K562 (cell line): Measurements from ENCODE around the gene CHTOP. TPM values are rescaled to one million over a fixed set of nuclear protein-coding genes. Genes with fewer than 3 reads are reported as not detected.

ENCODE experiments used
- ARNT ChIP-seq, 2 experiments: fragments of 450-650 bp; IDR thresholded peaks; 2 replicates each; pipeline ENCODE4 v1.6.1; 2016; ENCODE audit warnings: mild to moderate bottlenecking in 1 of 2
- CLOCK ChIP-seq: fragments of 250-450 bp; sonication (Bioruptor Pico); IDR thresholded peaks from 2 replicates; pipeline ENCODE4 v1.4.0; 2020; ENCODE audit warnings: mild to moderate bottlenecking, moderate library complexity, borderline replicate concordance
- CREB5 ChIP-seq: fragments of 250-450 bp; sonication (Bioruptor Pico); IDR thresholded peaks from 2 replicates; pipeline ENCODE4 v1.5.0; 2020; ENCODE audit warnings: mild to moderate bottlenecking
- FUS ChIP-seq: fragments of 200-400 bp; formaldehyde crosslinking; optimal IDR thresholded peaks from 2 replicates; pipeline ENCODE3; 2017; ENCODE audit warnings: low read depth, low read length
- KHSRP ChIP-seq: fragments of 450-650 bp; IDR thresholded peaks from 2 replicates; pipeline ENCODE4 v1.6.1; 2017
- MEF2A ChIP-seq: IDR thresholded peaks from 2 replicates; pipeline ENCODE4 v1.6.1; 2011; ENCODE audit warnings: low read depth, mild to moderate bottlenecking, low read length, moderate library complexity; ENCODE audit not compliant: control insufficient read depth
- SOX6 ChIP-seq: fragments of 450-650 bp; IDR thresholded peaks from 2 replicates; pipeline ENCODE4 v1.6.1; 2014; ENCODE audit warnings: mild to moderate bottlenecking
- YY1 ChIP-seq, 3 experiments: IDR thresholded peaks; 2 replicates each; pipeline ENCODE4 v1.6.1; 2011; ENCODE audit warnings: low read length in 2 of 3, mild to moderate bottlenecking in 2 of 3, moderate library complexity in 2 of 3, borderline replicate concordance in 1 of 3, control low read depth in 1 of 3, low read depth in 1 of 3; ENCODE audit not compliant: insufficient read depth in 3 of 3, insufficient replicate concordance in 2 of 3, control insufficient read depth in 1 of 3, insufficient read length in 1 of 3; ENCODE audit errors: extremely low read depth in 1 of 3
- ZNF224 ChIP-seq: sonication (generic); formaldehyde crosslinking; IDR thresholded peaks from 2 replicates; pipeline ENCODE4 v1.8.0; 2022; ENCODE audit warnings: mild to moderate bottlenecking, missing genetic modification reagents
- polyA plus RNA-seq, 8 experiments: library from polyadenylated mRNA; depleted of rRNA in 4 of 8; stranded (reverse) in 5 of 8; unstranded in 3 of 8; fragments of >200 nt; fragmentation: Nextera tagmentation in 2 of 8; fragmentation: Illumina TruSeq in 1 of 8; extraction: Ambion mirVana in 2 of 8; extraction: Trizol in 1 of 8; gene quantifications; 2 replicates each; pipeline versions ENCODE4 v1.2.1 to v1.2.3, GENCODE V29; 2011 to 2014; ENCODE audit warnings: inconsistent platforms in 1 of 8, missing spikeins in 1 of 8
- total RNA-seq, 7 experiments: library from RNA; depleted of rRNA in 6 of 7; stranded (reverse); fragments of >200 nt in 6 of 7; fragmentation: Illumina TruSeq in 2 of 7; extraction: Trizol in 2 of 7; gene quantifications; 2 replicates each; pipeline versions ENCODE4 v1.2.1 to v1.2.3, GENCODE V29; 2011 to 2021; ENCODE audit warnings: low replicate concordance in 1 of 7
- TF ChIP-seq, protein P1 (sequence below): sonication (generic); formaldehyde crosslinking; IDR thresholded peaks from 2 replicates; pipeline ENCODE4 v1.8.1; 2023; ENCODE audit warnings: mild to moderate bottlenecking, missing genetic modification reagents
- TF ChIP-seq, protein P2 (sequence below): fragments of 200-800 bp; sonication (Bioruptor generic); IDR thresholded peaks from 2 replicates; pipeline ENCODE4 v1.6.1; 2017; ENCODE audit warnings: missing genetic modification characterization, missing compliant biosample characterization
- TF ChIP-seq, protein P3 (sequence below): fragments of 250-450 bp; sonication (Bioruptor Pico); IDR thresholded peaks from 2 replicates; pipeline ENCODE4 v1.4.0; 2020; ENCODE audit warnings: borderline replicate concordance
- TF ChIP-seq, protein P4 (sequence below): fragments of 250-450 bp; sonication (Bioruptor Pico); IDR thresholded peaks from 2 replicates; pipeline ENCODE4 v1.5.0; 2021

Gene CHTOP
- total and polyA plus RNA-seq, 9 of the 15 experiments (the other 6 are each of a cell fraction or from before 2014, with no cell fraction given), result 10.2 to 91.8 (median 60.8) TPM

DNA sequence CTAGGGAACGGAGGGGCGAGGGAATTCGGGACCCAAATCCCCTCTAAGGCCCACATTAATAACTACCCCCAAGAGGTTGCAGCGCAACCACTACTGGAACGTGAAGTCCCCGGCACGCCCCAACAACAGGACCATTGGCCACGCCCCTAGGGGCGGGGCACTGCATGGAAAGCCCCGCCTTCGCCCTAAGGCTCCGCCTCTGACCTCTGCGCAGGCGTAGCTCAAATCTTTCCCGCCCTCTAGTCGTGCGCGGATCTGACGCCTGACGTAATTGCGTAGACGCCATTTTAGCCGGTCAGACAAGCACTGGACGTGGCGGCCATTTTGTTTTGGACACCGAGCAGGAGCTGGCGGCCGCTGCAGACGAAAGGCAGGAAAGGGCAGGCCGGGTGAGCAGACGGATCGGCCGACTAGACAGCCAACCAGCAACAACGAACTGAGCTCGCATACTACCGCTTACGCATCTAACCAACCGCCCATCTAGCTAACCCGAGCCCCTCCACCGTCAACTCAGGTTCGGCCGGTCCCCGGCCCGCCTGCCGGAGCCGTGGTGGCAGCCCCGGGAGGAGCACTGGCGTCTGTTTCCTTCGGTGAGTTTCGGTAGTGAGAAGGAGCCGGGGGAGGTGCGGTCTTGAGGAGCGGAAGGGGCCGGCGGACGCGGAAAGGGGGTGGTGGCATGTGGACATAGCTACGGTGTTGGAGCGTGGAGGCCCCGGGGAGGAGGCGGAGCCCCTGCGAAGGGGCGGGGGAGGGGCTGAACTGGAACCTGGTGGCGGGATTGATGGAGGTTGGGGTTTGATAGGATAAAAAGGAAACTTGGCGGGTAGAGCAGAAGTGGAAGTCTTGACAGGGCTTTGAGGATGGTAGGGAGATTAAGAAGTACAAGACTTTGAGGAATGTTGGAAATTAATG is at the start of gene CHTOP (continued):
- TF ChIP-seq MEF2A, result no peak
- TF ChIP-seq SOX6, result no peak
- TF ChIP-seq ZNF224 (CRISPR knock-in tag), result no peak
- no peak for TF ChIP-seq FUS
- TF ChIP-seq, protein P1, sequence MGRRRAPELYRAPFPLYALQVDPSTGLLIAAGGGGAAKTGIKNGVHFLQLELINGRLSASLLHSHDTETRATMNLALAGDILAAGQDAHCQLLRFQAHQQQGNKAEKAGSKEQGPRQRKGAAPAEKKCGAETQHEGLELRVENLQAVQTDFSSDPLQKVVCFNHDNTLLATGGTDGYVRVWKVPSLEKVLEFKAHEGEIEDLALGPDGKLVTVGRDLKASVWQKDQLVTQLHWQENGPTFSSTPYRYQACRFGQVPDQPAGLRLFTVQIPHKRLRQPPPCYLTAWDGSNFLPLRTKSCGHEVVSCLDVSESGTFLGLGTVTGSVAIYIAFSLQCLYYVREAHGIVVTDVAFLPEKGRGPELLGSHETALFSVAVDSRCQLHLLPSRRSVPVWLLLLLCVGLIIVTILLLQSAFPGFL (CRISPR knock-in tag), result no peak
- no peak for TF ChIP-seq CLOCK
- peak; percentile 99 to 100 (median 99) for TF ChIP-seq YY1 (IDR thresholded peaks at IDR 0.05; ENCODE audit: borderline replicate concordance in 1 of 3, control insufficient read depth in 1 of 3, extremely low read depth in 1 of 3, insufficient read depth in 3 of 3, insufficient read length in 1 of 3, insufficient replicate concordance in 2 of 3, low read depth in 1 of 3, low read length in 2 of 3)
- TF ChIP-seq ARNT (IDR thresholded peaks at IDR 0.05), result 0 out of 4 replicates have a peak, but pooled peaks of 1 of the 2 experiments have one; percentile 51
- no peak for TF ChIP-seq CREB5 (CRISPR knock-in tag)
- TF ChIP-seq, protein P2, sequence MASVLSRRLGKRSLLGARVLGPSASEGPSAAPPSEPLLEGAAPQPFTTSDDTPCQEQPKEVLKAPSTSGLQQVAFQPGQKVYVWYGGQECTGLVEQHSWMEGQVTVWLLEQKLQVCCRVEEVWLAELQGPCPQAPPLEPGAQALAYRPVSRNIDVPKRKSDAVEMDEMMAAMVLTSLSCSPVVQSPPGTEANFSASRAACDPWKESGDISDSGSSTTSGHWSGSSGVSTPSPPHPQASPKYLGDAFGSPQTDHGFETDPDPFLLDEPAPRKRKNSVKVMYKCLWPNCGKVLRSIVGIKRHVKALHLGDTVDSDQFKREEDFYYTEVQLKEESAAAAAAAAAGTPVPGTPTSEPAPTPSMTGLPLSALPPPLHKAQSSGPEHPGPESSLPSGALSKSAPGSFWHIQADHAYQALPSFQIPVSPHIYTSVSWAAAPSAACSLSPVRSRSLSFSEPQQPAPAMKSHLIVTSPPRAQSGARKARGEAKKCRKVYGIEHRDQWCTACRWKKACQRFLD (CRISPR knock-in tag), result peak; percentile 86; the same call in 1 of the 2 replicates
- TF ChIP-seq, protein P3, sequence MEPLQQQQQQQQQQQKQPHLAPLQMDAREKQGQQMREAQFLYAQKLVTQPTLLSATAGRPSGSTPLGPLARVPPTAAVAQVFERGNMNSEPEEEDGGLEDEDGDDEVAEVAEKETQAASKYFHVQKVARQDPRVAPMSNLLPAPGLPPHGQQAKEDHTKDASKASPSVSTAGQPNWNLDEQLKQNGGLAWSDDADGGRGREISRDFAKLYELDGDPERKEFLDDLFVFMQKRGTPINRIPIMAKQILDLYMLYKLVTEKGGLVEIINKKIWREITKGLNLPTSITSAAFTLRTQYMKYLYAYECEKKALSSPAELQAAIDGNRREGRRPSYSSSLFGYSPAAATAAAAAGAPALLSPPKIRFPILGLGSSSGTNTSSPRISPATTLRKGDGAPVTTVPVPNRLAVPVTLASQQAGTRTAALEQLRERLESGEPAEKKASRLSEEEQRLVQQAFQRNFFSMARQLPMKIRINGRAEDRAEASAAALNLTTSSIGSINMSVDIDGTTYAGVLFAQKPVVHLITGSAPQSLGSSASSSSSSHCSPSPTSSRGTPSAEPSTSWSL, result no peak
- TF ChIP-seq, protein P4, sequence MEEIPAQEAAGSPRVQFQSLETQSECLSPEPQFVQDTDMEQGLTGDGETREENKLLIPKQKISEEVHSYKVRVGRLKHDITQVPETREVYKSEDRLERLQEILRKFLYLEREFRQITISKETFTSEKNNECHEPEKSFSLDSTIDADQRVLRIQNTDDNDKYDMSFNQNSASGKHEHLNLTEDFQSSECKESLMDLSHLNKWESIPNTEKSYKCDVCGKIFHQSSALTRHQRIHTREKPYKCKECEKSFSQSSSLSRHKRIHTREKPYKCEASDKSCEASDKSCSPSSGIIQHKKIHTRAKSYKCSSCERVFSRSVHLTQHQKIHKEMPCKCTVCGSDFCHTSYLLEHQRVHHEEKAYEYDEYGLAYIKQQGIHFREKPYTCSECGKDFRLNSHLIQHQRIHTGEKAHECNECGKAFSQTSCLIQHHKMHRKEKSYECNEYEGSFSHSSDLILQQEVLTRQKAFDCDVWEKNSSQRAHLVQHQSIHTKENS (CRISPR knock-in tag), result no peak
- no peak for TF ChIP-seq KHSRP
